Forelimb muscle (tissue), 1 donor: ENCODE results near the gene NLRP10. TPM values are rescaled to one million over a fixed set of nuclear protein-coding genes. Genes with fewer than 3 reads are reported as not detected.

ENCODE experiments used
- DNase-seq: peaks from one replicate; pipeline ENCODE4 v3.0.0-alpha.2; 2013; ENCODE audit warnings: low read depth
- polyA plus RNA-seq: library from polyadenylated mRNA; unstranded; fragments of 120-200 nt; gene quantifications from one replicate; pipeline ENCODE4 v1.2.1, GENCODE V29; 2013; ENCODE audit not compliant: insufficient read length

Gene NLRP10
- polyA plus RNA-seq, 1 donor = not detected

GRCh38 chr11:7973011-7973410 lies 7.8 kb upstream of the NLRP10 start:
- no peak for DNase-seq

GRCh38 chr11:7971846-7972245 lies 6.6 kb upstream of the NLRP10 start:
- no peak for DNase-seq

- no peak for DNase-seq
Measured at GRCh38 chr11:7969756-7970646, 4.8 kb upstream of the NLRP10 start.

- DNase-seq = no peak
Measured at GRCh38 chr11:7968686-7969085, 3.4 kb upstream of the NLRP10 start.

GRCh38 chr11:7967826-7968225 lies 2.6 kb upstream of the NLRP10 start:
- no peak for DNase-seq

- no peak for DNase-seq
Measured at GRCh38 chr11:7967097-7967496, 1.9 kb upstream of the NLRP10 start.

GRCh38 chr11:7964873-7965272 lies 374 bp downstream of the NLRP10 start:
- DNase-seq = no peak

- DNase-seq = no peak
Measured at GRCh38 chr11:7964261-7964660, 986 bp downstream of the NLRP10 start.

GRCh38 chr11:7955191-7955590 lies 10.1 kb downstream of the NLRP10 start:
- DNase-seq = no peak

- DNase-seq = no peak
Measured at GRCh38 chr11:7949934-7950333, 15.3 kb downstream of the NLRP10 start.

- no peak for DNase-seq
Measured at GRCh38 chr11:7944123-7944522, 21.1 kb downstream of the NLRP10 start.

- no peak for DNase-seq
Measured at GRCh38 chr11:7941608-7942007, 23.6 kb downstream of the NLRP10 start, which contains the start of gene OR10A3. OR10A3 (minus strand) TSS chr11:7941708; CDS start chr11:7939520, 2,188 bp downstream.

- DNase-seq = no peak
Measured at GRCh38 chr11:7941146-7941545, 24.1 kb downstream of the NLRP10 start.

- DNase-seq = no peak
Measured at GRCh38 chr11:7936615-7937014, 28.6 kb downstream of the NLRP10 start.

- DNase-seq = no peak
Measured at GRCh38 chr11:7931168-7931567, 34.1 kb downstream of the NLRP10 start, which contains the start of gene OR10A6. OR10A6 (minus strand) TSS chr11:7931268; CDS start chr11:7928662, 2,606 bp downstream.

- DNase-seq = no peak
Measured at GRCh38 chr11:7927635-7928034, 37.6 kb downstream of the NLRP10 start.

GRCh38 chr11:7924536-7924935 lies 40.7 kb downstream of the NLRP10 start:
- no peak for DNase-seq

- no peak for DNase-seq
Measured at GRCh38 chr11:7918141-7918540, 47.1 kb downstream of the NLRP10 start.

Other genes with a start within 250 kb of the NLRP10 start
- gene OR5P2, start 168.5 kb downstream of the NLRP10 start, polyA plus RNA-seq = not detected
- gene OR5P3, start 134.6 kb downstream of the NLRP10 start, polyA plus RNA-seq = not detected
- gene OR10A6, start 34.2 kb downstream of the NLRP10 start, polyA plus RNA-seq = not detected
- not detected for gene OR10A3, start 23.7 kb downstream of the NLRP10 start, polyA plus RNA-seq
- gene EIF3F, start 21.9 kb upstream of the NLRP10 start, polyA plus RNA-seq = 388 TPM
- gene TUB, start 115.8 kb upstream of the NLRP10 start, polyA plus RNA-seq = 12.3 TPM
- 0.30 TPM for gene RIC3, start 203.6 kb upstream of the NLRP10 start, polyA plus RNA-seq